NCI-H146 treated with DMSO at 0.1 percent for 48 hours (cell line): Measurements from ENCODE around the gene SOS1.

ENCODE experiments used
- DNase-seq: peaks from one replicate; lab custom pipeline; 2025; ENCODE audit not compliant: unreplicated experiment; lab: John Stamatoyannopoulos, UW

Gene SOS1

DNA sequence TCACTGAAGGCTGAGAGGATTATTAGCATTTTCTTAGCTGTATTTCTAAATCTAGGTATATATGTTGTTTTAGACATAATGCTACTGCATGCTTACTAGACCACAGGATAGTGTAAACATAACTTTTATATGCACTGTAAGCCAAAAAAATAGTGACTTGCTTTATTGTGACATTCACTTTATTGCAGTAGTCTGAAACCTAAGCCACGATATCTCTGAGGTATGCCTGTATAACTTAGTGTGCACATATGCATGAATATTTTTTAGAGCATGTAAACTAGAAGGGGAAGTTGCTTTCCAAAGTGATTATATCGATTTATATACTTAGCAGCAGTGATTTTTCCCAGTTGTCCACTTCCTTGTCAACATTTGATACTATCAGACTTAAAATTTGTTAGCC is 81.8 kb downstream of the SOS1 start:
- DNase-seq: no peak

DNA sequence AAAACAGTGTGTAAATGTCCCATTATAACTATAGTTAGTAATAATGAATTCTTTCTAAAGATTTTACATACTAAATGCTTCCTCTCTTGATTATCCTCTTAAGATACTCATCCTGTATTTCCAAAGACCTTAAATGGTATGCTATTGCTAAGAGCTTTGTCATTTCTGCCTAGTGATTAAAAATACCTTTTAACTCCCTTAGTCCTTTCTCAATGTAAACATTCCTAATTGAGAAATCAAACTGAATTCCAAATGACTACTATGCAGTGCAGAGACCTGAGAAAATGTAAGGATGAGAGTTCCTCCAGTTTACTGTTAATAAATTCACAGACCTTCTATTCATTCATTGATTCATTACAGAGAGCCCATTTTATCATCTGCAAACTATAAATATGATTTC is 86.9 kb downstream of the SOS1 start:
- DNase-seq: no peak

DNA sequence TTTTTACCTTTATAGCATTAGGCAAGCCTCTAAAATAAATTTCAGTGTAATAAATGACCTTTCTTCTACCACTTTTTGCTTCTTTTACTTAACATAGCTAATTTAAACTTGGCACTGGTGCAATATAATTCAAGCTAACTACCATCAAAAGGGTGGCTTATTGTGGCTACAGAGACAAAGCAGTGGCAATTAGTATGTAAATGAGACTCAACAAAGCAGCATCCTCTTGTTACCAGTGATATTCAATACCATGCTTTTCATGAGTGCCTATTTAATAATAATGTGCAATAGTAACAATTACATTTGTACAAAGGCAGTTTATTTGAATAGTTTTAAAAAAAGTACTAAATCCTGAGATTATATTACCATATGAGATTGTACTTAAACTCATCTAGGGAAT is 93.4 kb downstream of the SOS1 start:
- DNase-seq: peak; percentile 4

DNA sequence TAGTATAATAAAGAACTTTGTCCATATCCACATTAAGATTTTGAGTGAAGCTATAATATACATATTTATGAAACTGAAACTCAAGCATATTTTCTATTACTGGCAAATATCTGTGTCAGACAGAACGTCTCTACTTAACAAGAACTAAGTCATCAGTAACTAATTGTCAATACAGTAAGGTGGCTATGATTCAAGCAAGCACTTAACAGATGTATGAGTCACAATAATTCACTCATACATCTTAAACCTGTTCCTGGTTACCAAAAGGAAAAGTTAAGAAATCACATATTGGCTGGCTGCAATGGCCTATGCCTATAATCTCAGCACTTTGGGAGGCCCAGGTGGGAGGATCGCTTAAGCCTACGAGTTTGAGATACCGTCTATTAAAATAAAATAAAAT is 96.0 kb downstream of the SOS1 start:
- DNase-seq: no peak

DNA sequence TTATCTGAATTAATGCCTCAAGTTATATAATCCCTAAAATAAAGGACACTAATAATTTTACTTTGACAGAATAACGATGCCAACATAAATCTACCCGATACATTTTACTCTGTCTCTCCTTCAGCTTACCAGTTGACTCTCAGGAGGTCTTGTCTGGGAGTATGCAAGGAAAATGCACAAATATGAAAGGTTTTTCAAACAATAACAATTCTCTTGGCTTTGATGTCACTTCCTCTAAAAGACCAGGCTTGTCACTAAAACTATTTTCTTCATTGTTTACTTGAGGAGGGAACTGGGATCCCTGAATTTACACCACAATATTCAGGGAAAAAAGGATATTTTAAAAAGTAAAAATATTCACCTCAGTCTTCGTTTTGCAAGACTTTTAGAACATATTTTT is 97.2 kb downstream of the SOS1 start:
- DNase-seq: no peak

DNA sequence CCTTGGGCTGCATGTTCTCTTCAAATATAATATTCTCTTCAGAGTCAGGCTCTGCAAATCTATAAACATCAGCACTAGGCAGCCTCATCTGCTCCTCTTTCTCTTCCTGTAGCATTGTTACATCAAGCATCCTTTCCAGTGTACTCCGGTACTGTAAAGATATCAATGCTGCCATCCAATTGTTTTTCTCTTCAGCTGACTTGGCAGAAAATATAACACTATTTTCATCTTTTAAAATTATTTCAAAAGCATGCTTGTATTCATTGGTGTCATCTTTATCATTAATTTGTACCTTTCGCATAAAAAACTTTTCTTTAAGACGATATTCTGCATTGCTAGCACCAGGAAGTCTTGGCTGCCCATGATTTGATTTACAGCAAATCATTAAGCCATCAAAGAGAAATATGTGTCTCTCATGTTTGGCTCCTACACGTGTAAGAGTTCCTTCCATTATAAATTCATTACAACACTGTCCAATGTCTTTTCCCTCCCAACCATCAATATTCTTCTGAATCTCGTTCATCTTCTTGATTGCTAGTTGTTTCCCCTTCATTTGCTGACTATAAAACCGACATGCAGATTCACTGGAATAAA is 98.1 kb downstream of the SOS1 start:
- DNase-seq: no peak

DNA sequence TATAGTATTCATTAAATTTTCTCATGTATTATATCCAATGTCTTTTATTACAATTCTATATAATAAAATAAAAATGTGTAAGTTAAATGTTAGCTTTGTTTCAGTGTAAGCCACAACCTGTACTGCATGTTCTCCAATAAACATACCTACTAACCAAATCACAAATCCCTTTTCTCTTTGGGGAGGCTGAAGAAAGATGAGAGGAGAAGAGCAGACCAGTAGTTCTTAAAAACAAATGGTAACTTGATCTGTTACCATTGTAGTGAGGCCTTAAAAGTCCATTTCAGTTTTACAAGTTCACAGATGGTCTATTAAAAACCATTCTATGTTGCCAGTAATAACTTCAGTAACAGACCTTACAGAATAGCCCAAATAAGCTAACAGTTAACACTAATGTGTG is 100.5 kb downstream of the SOS1 start:
- DNase-seq: no peak

DNA sequence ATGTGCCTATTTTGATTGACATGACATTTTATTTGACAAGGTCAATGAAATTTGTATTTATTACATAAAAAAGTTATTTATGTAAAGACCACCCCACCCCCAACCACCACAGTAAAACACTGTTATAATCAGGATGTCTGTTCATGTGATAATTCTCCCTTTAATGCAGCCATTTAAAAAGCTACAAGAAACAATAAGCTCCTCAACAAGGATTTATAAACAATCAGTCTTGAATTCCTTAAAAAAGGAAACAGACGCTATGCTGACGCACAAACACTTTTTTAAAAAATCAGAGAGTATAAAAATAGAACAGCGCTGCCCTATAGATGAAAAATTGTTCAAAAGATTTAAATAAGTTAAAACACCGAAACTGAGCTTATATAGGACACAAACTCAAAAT is 102.2 kb downstream of the SOS1 start:
- DNase-seq: no peak

DNA sequence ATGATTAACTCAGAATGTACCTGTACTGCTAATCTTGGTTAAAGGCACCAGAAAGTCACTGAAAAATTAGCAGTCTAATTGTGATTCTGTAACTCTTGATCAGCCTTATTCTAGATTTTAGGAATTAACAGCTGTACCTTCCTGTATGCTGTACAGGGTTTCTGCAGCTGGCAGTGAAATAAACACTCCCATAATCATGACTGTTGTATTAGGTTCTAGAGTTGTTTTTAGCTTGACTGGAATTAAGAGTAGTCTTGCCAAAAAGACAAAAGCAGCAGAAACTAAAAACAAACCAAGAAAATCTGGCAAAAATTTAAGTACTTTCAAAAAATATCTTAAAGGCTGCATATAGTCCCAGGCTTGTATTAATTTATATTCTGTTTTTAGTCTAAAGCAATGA is 103.5 kb downstream of the SOS1 start:
- DNase-seq: no peak

DNA sequence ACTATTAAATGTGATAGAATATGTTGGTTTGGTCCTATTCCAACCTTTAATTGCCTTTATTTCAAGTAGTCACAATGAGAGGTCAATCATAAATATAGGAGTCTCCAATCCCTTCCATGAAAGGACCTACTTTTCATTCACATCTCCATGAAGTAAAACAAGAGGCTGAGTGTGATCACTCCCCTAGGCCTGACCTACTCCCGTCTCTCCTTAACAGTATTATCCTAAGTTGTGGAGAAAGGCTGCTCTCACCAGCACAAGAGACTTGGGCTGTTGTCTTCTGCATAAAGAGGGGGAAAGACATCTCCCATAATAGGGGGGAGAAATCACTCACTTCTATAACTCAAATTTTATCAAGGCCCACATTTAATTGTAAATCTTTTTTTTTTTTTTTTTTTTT is 105.4 kb downstream of the SOS1 start:
- no peak for DNase-seq

DNA sequence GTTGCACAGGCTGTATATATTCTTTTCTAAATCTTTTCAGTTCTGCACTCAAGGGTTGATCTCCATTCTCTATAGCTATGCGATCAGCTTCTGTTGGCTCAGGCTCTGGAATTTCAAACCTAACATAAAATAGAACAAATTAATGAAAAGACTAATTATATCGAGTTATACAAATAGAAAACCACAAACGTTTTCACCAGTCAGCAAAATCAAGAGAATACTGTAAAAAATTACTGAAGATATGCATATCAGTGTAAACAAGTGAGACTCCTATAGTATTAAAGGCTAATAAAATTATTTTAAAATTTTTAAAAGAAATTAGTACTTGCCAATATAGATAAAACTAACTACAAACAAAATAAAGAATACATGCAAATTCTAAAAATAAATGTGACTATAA is 107.0 kb downstream of the SOS1 start:
- no peak for DNase-seq

DNA sequence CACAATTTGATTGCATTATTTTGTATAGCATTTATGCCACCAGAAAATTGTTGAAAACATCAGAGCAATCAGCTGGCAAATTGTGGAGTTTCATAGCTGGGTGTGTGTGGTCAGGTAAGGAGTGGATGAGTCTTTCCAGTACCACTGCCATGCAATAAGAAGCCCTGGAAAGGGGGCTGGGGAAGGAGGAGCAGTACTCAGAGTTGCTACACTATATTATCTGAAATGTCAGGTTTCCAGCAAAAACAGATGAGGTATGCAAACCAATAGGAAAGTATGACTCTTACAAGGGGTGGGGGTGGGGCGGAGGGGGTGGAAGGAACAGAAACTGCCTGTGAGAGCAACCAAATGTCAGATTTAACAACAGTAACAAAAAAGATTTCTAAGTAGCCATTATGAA is 112.2 kb downstream of the SOS1 start:
- no peak for DNase-seq

DNA sequence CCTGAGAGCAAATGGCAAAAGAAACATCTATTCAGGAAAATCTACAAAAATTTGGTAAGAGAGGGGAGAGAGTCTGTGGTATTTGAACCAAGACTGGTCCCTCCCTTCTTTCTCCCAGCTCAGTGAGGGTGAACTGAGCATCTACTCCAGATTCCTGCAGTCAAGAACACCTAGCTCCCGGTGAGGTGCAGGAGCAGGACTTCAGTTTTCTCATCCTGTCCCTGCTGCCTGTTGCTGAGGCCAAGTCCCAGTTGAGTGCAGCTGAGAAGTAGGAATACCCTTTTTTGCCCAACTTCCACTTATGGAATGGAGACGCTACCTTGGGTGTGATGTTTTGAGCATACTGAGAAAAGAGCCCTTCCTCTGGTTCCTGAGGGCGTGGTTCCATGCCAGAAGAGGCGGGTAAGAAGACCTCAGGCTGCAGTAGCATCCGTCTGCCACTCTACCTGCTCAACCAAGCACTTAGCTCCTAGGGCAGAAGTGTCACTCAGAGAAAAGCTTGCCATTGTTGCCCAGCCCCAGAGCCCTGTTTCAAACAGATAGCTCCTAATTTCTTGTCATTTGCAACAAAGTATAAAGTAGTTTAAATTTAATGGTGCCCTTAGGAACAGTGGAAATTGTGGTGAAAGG is 112.9 kb downstream of the SOS1 start:
- DNase-seq: no peak

DNA sequence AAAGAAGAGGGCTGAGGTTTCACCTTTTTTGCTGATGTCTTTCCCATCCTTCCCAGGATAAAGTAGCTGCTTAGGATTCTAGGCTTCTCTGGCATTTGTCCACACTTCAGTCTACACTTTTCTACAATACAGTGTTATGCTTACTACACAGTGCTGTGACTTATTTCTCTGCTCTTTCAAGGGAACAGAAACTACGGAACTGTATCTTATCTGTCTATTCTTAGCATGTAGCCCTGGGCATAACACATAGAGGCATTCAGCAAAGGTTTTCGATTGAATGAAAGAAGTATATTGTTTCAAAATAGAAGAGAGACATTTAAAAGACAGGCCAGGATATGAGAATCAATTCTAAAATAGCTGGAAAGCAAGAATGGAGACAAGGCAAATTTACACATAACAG is 120.3 kb downstream of the SOS1 start:
- no peak for DNase-seq

DNA sequence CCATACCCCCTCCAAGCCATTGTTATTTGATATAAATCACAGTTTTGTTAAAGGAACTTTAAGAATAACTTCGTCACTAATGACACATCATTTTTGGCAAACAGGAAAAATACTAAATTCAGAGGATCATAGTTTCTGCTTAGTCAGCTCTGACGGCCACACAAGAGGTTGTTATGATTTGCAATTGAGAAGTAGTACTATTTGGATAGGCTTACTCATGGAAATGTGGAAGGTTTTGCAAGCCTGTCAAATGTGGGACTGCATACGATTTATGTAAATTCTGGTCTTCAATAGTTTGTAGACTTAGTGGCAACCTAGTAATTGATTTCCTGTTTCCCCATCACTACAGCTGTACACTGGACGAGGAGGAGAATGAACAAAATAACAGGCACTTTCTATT is 123.1 kb downstream of the SOS1 start:
- DNase-seq: no peak

DNA sequence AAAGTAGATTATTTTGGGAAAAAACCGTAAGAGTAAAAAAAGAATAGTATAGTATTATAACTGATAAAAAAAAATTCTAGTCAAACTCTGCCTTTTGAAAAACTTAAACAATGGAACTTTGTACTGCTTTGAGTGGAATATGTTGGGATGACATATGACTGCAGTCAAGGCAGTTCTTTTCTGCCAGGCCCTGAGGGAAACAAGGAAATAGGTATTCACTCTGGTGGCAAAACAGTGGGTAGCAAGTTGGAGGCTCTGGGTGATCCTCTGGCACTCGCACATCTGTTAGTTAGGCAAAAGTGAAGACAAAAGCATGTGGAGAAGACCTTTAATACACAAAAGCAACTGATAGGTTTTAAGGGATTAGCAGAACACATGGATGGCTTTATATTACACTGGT is 129.0 kb downstream of the SOS1 start:
- DNase-seq: no peak

DNA sequence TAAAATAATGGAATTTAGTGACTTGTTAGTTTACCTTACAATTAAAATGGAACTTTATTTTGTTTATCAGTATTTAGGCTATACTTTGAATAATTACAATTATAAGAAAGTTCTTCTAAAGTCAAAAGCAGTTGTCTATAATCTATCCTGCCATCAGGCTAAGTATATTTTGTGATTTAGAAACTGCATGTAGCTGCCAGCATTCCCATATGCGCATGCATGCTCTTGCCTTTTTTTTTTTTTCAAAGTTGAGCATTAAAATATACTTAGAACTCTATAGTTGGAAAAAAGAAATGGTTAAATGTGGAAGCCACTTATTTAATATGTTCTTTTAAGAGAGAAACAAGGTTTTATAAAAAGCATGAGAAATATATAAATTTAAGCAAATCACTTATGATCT is 132.1 kb downstream of the SOS1 start:
- no peak for DNase-seq

DNA sequence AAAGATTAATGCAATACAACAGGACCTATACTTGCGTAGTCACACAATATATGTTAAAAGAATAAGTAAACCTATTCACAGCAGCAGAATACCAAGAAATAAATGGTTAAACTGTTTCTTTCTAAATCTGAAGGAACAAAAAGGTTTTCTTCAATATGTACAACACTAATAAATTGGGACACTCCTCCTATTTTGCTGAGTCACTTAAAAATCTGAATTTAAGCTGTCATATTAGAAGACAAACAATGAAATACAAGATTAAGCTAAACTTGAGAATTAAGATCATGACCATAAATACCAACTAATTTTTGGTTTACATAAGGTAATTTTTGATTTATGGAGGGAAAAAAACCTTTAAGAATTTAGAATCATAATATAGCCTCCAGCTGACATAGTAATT is 138.4 kb downstream of the SOS1 start:
- DNase-seq: no peak

DNA sequence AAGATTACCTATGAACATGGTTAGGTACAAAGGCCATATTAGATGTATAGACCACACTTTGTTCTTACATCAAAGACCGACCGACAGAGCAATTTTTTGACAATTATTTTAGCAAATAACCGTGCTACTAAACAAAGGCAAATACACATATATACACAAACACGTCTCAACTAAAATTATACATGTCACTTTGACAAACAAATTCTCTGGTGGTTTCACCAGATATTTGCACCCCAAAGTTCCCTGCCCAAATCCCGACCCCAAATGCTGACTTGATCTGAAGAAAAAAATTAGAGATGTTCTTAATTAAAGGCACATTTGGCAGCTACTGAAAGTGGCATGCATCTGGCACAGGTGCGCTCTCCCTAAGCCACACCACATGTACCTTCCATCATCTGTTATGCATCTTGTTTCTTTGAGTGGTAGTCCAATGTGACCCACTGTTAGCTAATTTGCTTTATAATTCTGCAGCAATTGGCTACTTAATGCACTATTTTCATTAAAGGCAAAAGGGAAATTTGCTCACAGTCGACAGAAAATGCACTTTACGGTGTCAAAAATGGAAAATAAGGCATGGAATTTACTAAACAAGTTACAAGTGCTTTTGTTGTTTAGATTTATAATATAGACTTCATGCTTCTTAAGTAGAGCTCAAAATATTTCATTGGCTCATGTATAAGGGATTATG is 139.0 kb downstream of the SOS1 start:
- no peak for DNase-seq

DNA sequence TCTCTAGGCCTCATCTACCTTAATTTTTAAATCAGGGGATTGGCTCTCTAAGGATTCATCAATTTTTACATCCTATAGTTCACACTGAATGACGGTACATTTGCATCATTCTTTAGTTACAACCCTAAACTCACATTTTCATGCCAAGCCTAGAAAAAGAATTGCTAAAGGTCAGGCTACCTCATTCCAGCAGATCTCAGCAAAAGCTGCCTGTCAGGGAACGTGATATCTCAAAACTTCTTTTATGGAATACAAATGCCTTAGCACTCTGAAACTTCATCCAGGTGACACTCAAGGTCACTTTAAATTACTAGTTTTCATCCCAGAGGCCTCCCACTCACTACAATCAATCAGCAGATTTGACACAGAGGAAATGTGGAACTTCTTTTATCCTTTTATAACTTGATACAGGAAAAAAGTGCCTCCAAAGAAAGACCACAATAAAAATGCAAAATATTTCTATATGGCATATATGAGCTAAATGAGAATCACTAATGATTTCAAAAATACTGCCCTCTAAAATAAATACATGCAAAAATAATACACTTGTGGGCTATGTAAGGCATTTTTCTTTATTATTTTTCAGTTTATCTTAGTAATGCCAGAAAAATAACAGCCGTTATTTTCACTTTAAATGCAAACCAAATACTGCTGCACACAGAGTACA is 139.7 kb downstream of the SOS1 start:
- DNase-seq: no peak

DNA sequence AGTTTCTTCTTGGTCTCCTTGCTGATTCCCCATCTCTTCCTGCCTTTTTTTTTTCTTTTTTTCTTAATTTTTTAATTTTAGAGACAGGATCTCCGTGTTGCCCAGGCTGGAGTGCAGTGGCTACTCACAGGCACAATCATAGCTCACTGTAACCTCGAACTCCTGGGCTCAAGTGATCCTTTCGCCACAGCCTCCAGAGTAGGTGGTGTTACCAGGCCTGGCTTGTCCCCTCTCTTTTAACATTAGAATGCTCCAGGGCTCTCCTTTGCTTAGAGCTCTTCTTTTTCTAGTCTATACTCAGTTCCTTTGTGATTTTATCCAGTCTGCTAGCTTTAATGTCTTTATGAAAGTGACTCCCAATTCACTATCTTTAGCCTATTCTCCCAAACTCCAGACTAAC is 141.9 kb downstream of the SOS1 start:
- DNase-seq: no peak

DNA sequence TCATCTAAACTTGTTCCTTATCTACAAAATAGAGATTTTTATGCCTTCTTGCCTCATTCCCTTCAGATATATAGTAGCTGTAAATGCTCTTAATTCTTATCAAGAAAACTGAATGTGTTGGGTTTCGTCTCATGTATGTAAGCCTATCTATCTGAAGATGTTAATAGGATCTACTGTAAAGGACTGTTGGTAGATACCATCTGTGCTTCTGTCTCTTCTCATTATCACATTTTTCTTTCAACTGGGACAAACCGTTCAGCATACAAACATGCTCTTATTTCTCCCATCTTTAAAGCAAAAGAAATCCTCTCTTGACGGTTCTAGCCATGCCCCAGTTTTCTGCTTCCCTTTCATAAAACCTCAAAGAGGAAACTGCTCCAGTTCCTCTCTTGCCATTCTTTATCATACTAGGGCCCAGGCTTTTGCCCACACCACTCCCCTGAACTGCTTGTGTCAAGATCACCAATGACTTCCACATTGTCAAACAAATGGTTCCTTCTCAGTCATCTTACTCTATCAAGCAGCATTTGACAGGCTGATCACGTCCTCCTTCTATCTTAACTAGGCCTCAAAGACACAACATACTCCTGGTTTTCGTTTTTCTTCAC is 142.5 kb downstream of the SOS1 start:
- no peak for DNase-seq
